GM18502 (cell line): Measurements from ENCODE around the gene HSPA6.
A peak's percentile ranks its signal among the peaks of the same experiment; 100 is the strongest.
"Not testable (repeated sequence)": the region's sequence is repeated elsewhere in the genome, so short reads cannot be mapped to it uniquely, and the experiment has no call there.

Experiments used
- ATAC-seq: cut with Tn5 transposase; IDR thresholded peaks from one replicate; pipeline ENCODE4 v1.9.1; 2021; ENCODE audit warnings: mild to moderate bottlenecking; ENCODE audit not compliant: unreplicated experiment, poor library complexity

The HSPA6 gene

GRCh38 chr1:161531986-161532643 is 7.8 kb downstream of the HSPA6 start:
- ATAC-seq, result no peak

GRCh38 chr1:161532644-161533567 is 8.6 kb downstream of the HSPA6 start:
- not testable (repeated sequence) for ATAC-seq

GRCh38 chr1:161537068-161537669 is 12.8 kb downstream of the HSPA6 start:
- not testable (repeated sequence) for ATAC-seq

GRCh38 chr1:161538925-161539479 is 14.7 kb downstream of the HSPA6 start:
- not testable (repeated sequence) for ATAC-seq

GRCh38 chr1:161539731-161540569 is 15.6 kb downstream of the HSPA6 start:
- peak; percentile 65 for ATAC-seq

GRCh38 chr1:161540570-161540960 is 16.2 kb downstream of the HSPA6 start:
- ATAC-seq, result peak; percentile 28

- ATAC-seq, result peak; percentile 53
These were observed 17.8 kb downstream of the HSPA6 start for GRCh38 chr1:161542091-161542559.

GRCh38 chr1:161543125-161543524 is 18.8 kb downstream of the HSPA6 start:
- not testable (repeated sequence) for ATAC-seq

GRCh38 chr1:161545005-161545731 is 20.8 kb downstream of the HSPA6 start:
- ATAC-seq, result not testable (repeated sequence)

GRCh38 chr1:161547995-161548741 is 23.8 kb downstream of the HSPA6 start:
- ATAC-seq, result not testable (repeated sequence)

- not testable (repeated sequence) for ATAC-seq
These were observed 24.5 kb downstream of the HSPA6 start for GRCh38 chr1:161548749-161549406.

- no peak for ATAC-seq
These were observed 25.3 kb downstream of the HSPA6 start, which contains the start of gene FCGR3A for GRCh38 chr1:161549652-161550051. Gene FCGR3A, minus strand, starts transcription at chr1:161549818. Its CDS starts 82 bp downstream, at chr1:161549736.

GRCh38 chr1:161550942-161551341 is 26.6 kb downstream of the HSPA6 start:
- ATAC-seq, result not testable (repeated sequence)

- ATAC-seq, result not testable (repeated sequence)
These were observed 29.3 kb downstream of the HSPA6 start for GRCh38 chr1:161553631-161554030.

- ATAC-seq, result not testable (repeated sequence)
These were observed 30.0 kb downstream of the HSPA6 start for GRCh38 chr1:161554340-161554739.

- not testable (repeated sequence) for ATAC-seq
These were observed 30.6 kb downstream of the HSPA6 start for GRCh38 chr1:161554815-161555417.

GRCh38 chr1:161556143-161556542 is 31.8 kb downstream of the HSPA6 start:
- ATAC-seq, result not testable (repeated sequence)
